GM12891 (cell line): Measurements from ENCODE around the gene FBXW11.

Experiments
- PAX5 ChIP-seq: IDR thresholded peaks from 2 replicates; pipeline ENCODE4 v1.6.1; 2011; ENCODE audit warnings: low read length, moderate library complexity, mild to moderate bottlenecking; ENCODE audit not compliant: insufficient read depth, severe bottlenecking
- POLR2A ChIP-seq: IDR thresholded peaks from 2 replicates; pipeline ENCODE4 v1.6.1; 2011; ENCODE audit warnings: low read depth, low read length, control low read depth
- POLR2AphosphoS5 ChIP-seq: IDR thresholded peaks from 2 replicates; pipeline ENCODE4 v1.6.1; 2011; ENCODE audit warnings: low read depth, low read length, control low read depth
- POU2F2 ChIP-seq: IDR thresholded peaks from 2 replicates; pipeline ENCODE4 v1.6.1; 2011; ENCODE audit warnings: low read depth, mild to moderate bottlenecking, control low read depth, low read length, moderate library complexity
- SPI1 ChIP-seq: IDR thresholded peaks from 2 replicates; pipeline ENCODE4 v1.6.1; 2011; ENCODE audit warnings: low read depth, low read length, control low read depth
- TAF1 ChIP-seq: IDR thresholded peaks from 2 replicates; pipeline ENCODE4 v1.6.1; 2011; ENCODE audit warnings: low read depth, low read length, control low read depth

- no peak for TF ChIP-seq TAF1
- no peak for TF ChIP-seq POLR2A
- TF ChIP-seq POLR2AphosphoS5 = no peak
- no peak for TF ChIP-seq SPI1
- TF ChIP-seq POU2F2 = no peak
- TF ChIP-seq PAX5 = no peak
These were observed 142.5 kb downstream of the FBXW11 start for GRCh38 chr5:171863935-171864334.
